GM21515 (cell line): ENCODE data around the gene PUM1.
"Not testable (repeated sequence)": the region's sequence is repeated elsewhere in the genome, so short reads cannot be mapped to it uniquely, and the experiment has no call there.

Experiments used
- ATAC-seq: cut with Tn5 transposase; IDR thresholded peaks from one replicate; pipeline ENCODE4 v1.9.1; 2021; ENCODE audit not compliant: unreplicated experiment

Gene PUM1

GRCh38 chr1:30968220-30968971, 97.1 kb downstream of the PUM1 start:
- no peak for ATAC-seq

GRCh38 chr1:30966690-30967369, 98.7 kb downstream of the PUM1 start:
- no peak for ATAC-seq

- ATAC-seq, result no peak
Observed at GRCh38 chr1:30965924-30966599, 99.5 kb downstream of the PUM1 start.

GRCh38 chr1:30964706-30965105, 100.8 kb downstream of the PUM1 start:
- no peak for ATAC-seq

GRCh38 chr1:30962609-30963508, 102.7 kb downstream of the PUM1 start:
- no peak for ATAC-seq

GRCh38 chr1:30957560-30958222, 107.8 kb downstream of the PUM1 start:
- ATAC-seq, result no peak

- no peak for ATAC-seq
Observed at GRCh38 chr1:30955448-30956015, 110.0 kb downstream of the PUM1 start.

- ATAC-seq, result no peak
Observed at GRCh38 chr1:30953685-30954084, 111.8 kb downstream of the PUM1 start.

GRCh38 chr1:30952098-30952497, 113.4 kb downstream of the PUM1 start:
- no peak for ATAC-seq

GRCh38 chr1:30950700-30951099, 114.8 kb downstream of the PUM1 start:
- no peak for ATAC-seq

- ATAC-seq, result no peak
Observed at GRCh38 chr1:30950053-30950452, 115.5 kb downstream of the PUM1 start.

GRCh38 chr1:30949487-30949838, 116.1 kb downstream of the PUM1 start:
- ATAC-seq, result not testable (repeated sequence)

GRCh38 chr1:30948813-30949486, 116.6 kb downstream of the PUM1 start:
- ATAC-seq, result not testable (repeated sequence)

- ATAC-seq, result no peak
Observed at GRCh38 chr1:30948278-30948677, 117.2 kb downstream of the PUM1 start.

- no peak for ATAC-seq
Observed at GRCh38 chr1:30947212-30947611, 118.3 kb downstream of the PUM1 start.

GRCh38 chr1:30942326-30942963, 123.1 kb downstream of the PUM1 start:
- ATAC-seq, result no peak

GRCh38 chr1:30940541-30940940, 125.0 kb downstream of the PUM1 start:
- no peak for ATAC-seq

GRCh38 chr1:30936541-30937171, 128.9 kb downstream of the PUM1 start:
- ATAC-seq, result no peak

- not testable (repeated sequence) for ATAC-seq
Observed at GRCh38 chr1:30935758-30936157, 129.8 kb downstream of the PUM1 start.
